Activated B cell treated with CpG ODN at 0.5 μM for 24 hours (primary cell): ENCODE data around the gene CLEC2A. TPM values are rescaled to one million over a fixed set of nuclear protein-coding genes. Genes with fewer than 3 reads are reported as not detected.

Experiments
- ATAC-seq: fragments of 200-7000 bp; cut with Tn5 transposase; one replicate; pipeline ENCODE4 v1.10.0; 2021; ENCODE audit warnings: low read depth, mild to moderate bottlenecking, moderate library complexity
- CTCF ChIA-PET: fragments of 350-600 bp; sonication (Branson Sonifier 250); formaldehyde crosslinking; loops from one replicate; lab custom pipeline; 2021; ENCODE audit warnings: antibody characterized with exemption; lab: Charles Lee
- POLR2A ChIA-PET: fragments of 350-600 bp; sonication (Branson Sonifier 250); formaldehyde crosslinking; loops from one replicate; lab custom pipeline; 2021; ENCODE audit warnings: antibody characterized with exemption; lab: Charles Lee
- DNase-seq: peaks from one replicate; pipeline ENCODE4 v3.0.0; 2022
- H3K27ac Mint-ChIP-seq: one replicate; pipeline ENCODE4 v1.8.0; 2020; ENCODE audit warnings: mixed read lengths
- H3K27me3 Mint-ChIP-seq: one replicate; pipeline ENCODE4 v1.8.0; 2021; ENCODE audit warnings: mixed read lengths
- H3K36me3 Mint-ChIP-seq: one replicate; pipeline ENCODE4 v1.8.0; 2021; ENCODE audit warnings: low read depth, mixed read lengths
- H3K4me1 Mint-ChIP-seq: one replicate; pipeline ENCODE4 v1.8.0; 2021; ENCODE audit warnings: mixed read lengths
- H3K4me3 Mint-ChIP-seq: one replicate; pipeline ENCODE4 v1.8.0; 2020; ENCODE audit warnings: mild to moderate bottlenecking, mixed read lengths
- H3K9me3 Mint-ChIP-seq: one replicate; pipeline ENCODE4 v1.8.0; 2020; ENCODE audit warnings: mixed read lengths
- intact Hi-C: fragments of 100-400 bp; cut with micrococcal nuclease; formaldehyde crosslinking; loops from one replicate; pipeline ENCODE4 v1.15.1; 2024
- total RNA-seq: library from RNA; stranded (reverse); gene quantifications from 2 replicates; pipeline ENCODE4 v1.2.3, GENCODE V29; 2022
- TF ChIP-seq, protein P1 (sequence below): fragments of 200-600 bp; IDR thresholded peaks from one replicate; pipeline ENCODE4 v1.8.0; 2022; ENCODE audit warnings: antibody characterized with exemption, mild to moderate bottlenecking

CLEC2A gene
- total RNA-seq, 1 donor from 2014 or later: not detected

DNA sequence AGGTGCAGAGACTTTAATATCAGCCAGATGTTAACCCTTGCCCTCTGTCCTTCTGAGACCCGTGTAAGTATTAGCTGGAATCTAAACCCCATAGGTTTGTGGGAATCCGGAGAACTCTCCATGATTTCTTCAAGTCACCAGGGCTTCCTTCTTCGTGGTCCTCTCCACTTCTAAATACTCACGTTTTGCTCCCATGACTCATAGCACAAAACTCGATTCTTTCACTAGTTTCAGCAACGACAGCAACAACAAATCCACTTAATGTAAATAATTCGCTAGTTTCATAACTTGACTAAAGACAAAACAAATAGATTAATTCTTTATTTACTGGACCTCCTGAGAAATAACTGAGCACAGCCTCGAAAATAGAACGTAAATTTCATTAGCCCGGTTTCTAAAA, 4.4 kb upstream of the CLEC2A start:
- ATAC-seq (no peak), DNase-seq (no peak)
- H3K27me3 Mint-ChIP-seq: peaks cover 7% of the 10 kb centered on the region
- H3K9me3 Mint-ChIP-seq: no peaks in the 10 kb centered on the region
- no peak overlapping the region for H3K4me3 Mint-ChIP-seq
- peaks cover 2% of the 10 kb centered on the region for H3K4me1 Mint-ChIP-seq
- TF ChIP-seq, protein P1, sequence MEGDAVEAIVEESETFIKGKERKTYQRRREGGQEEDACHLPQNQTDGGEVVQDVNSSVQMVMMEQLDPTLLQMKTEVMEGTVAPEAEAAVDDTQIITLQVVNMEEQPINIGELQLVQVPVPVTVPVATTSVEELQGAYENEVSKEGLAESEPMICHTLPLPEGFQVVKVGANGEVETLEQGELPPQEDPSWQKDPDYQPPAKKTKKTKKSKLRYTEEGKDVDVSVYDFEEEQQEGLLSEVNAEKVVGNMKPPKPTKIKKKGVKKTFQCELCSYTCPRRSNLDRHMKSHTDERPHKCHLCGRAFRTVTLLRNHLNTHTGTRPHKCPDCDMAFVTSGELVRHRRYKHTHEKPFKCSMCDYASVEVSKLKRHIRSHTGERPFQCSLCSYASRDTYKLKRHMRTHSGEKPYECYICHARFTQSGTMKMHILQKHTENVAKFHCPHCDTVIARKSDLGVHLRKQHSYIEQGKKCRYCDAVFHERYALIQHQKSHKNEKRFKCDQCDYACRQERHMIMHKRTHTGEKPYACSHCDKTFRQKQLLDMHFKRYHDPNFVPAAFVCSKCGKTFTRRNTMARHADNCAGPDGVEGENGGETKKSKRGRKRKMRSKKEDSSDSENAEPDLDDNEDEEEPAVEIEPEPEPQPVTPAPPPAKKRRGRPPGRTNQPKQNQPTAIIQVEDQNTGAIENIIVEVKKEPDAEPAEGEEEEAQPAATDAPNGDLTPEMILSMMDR: no peak
- intact Hi-C loops: no loop called here
- CTCF ChIA-PET: no interaction called here
- no peak overlapping the region for H3K27ac Mint-ChIP-seq
- no peaks in the 10 kb centered on the region for H3K36me3 Mint-ChIP-seq
- POLR2A ChIA-PET: no interaction called here

DNA sequence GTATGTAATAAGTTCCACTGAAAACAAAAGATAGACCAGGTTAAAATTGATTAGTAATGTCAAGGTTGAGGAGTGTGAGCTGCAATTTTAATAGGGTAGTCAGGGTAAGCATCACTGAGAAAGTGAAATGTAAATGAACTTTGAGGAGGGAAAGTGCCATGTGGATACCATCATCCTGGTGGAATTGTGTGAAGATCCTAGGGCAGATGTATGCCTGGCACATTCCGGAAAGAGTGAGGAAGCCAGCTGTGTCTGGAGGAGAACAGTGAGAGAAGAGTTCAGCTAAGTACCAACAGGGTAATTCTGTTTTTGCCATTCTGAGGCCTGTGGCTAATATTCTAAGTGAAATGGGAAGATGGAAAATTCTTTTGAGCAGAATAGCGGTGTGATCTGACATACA, 2.9 kb upstream of the CLEC2A start:
- no peaks in the 10 kb centered on the region for H3K36me3 Mint-ChIP-seq
- TF ChIP-seq, protein P1: no peak
- POLR2A ChIA-PET: no interaction called here
- H3K4me3 Mint-ChIP-seq: no peak overlapping the region
- H3K27me3 Mint-ChIP-seq: peaks cover 7% of the 10 kb centered on the region
- CTCF ChIA-PET: no interaction called here
- DNase-seq (no peak), ATAC-seq (no peak)
- no peaks in the 10 kb centered on the region for H3K4me1 Mint-ChIP-seq
- no peak overlapping the region for H3K27ac Mint-ChIP-seq
- no peaks in the 10 kb centered on the region for H3K9me3 Mint-ChIP-seq
- intact Hi-C loops: no loop called here

DNA sequence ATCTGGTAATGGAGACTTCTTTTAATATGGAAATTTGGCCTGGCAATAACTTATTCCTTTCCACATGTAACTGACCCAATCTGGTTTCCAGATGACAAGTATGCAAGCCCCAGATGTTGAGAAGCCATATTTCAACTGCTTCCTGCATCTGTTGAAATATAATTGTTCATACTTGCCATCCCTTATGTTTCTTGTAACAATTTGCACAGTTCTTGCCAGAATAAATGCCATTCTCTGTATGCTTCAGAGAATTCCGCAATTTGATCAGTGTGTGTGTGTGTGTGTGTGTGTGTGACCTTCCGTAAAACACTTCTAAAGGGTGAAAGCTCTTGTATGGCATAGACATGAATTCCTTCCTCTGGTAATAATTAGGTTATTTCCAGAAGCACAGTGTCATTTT, 1.8 kb upstream of the CLEC2A start:
- Mint-ChIP-seq H3K27me3 (peaks cover 4% of the 10 kb centered on the region), H3K36me3 (no peaks in the 10 kb centered on the region), H3K4me1 (no peaks in the 10 kb centered on the region), H3K27ac (no peak overlapping the region), H3K4me3 (no peak overlapping the region), H3K9me3 (no peaks in the 10 kb centered on the region)
- CTCF ChIA-PET: interaction anchor here (0.7 kb wide), 1 partner anchor 45 kb away, joined by 3 read pairs; no protein-coding TSS in a partner anchor
- POLR2A ChIA-PET: interaction anchor here (0.6 kb wide), 1 partner anchor 1239 kb away, joined by 3 read pairs; no protein-coding TSS in a partner anchor
- DNase-seq (no peak), ATAC-seq (no peak)
- intact Hi-C loops: no loop called here
- TF ChIP-seq, protein P1: no peak

DNA sequence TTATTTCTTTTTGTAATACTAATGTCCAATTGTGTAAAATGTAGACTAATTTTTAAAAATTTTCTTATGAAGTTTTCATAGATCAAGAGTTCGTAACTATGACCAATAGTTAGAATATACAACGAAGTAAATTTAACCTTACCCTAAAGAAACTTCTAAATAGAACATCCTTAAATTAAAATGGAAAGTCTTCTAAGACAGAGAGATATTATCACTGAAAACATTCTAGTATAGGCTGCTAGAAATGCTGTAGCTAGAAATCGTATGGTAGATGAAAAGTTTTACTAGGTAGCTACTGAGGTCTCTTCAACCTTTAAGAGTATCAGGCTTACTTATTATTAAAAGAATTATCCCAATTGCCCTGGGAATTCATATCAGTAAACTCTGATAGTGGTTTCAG, 925 bp downstream of the CLEC2A start:
- ChIA-PET POLR2A (interaction anchor here (0.6 kb wide), 1 partner anchor 281 kb away, joined by 4 read pairs; no protein-coding TSS in a partner anchor), CTCF (interaction anchor here (1.3 kb wide), 1 partner anchor 178 kb away, joined by 3 read pairs; no protein-coding TSS in a partner anchor)
- no peak for DNase-seq

DNA sequence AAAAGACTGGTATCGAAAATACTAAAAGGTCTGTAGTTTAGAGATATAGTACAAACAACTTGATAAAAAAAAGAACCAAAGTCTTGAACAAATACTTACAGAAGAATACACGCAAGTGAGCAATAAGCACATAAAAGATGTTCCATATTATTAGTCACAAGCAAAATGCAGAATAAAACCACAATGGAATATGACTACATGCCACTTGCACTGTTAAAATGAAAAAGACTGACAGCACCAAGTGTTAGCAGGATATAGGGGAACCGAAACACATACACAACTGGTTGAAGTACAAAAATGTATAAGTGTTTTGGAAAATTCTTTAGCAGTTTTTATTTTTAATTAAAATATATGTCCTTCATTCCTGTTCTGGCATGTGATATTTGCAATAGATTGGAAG, 3.6 kb downstream of the CLEC2A start:
- Mint-ChIP-seq H3K9me3 (no peaks in the 10 kb centered on the region), H3K27ac (no peak overlapping the region), H3K27me3 (peaks cover 3% of the 10 kb centered on the region), H3K36me3 (no peaks in the 10 kb centered on the region), H3K4me1 (peaks cover 4% of the 10 kb centered on the region), H3K4me3 (no peak overlapping the region)
- DNase-seq: no peak
- POLR2A ChIA-PET: no interaction called here
- intact Hi-C loops: loop anchor here (5.0 kb wide), 1 partner anchor 131 kb away; no protein-coding TSS in a partner anchor
- no peak for ATAC-seq
- CTCF ChIA-PET: interaction anchor here (4.7 kb wide), 1 partner anchor 114 kb away, joined by 37 read pairs; no protein-coding TSS in a partner anchor
- TF ChIP-seq, protein P1: no peak

More for the DNA sequence above, 925 bp downstream of the CLEC2A start:
- Mint-ChIP-seq H3K9me3 (no peaks in the 10 kb centered on the region), H3K27me3 (peaks cover 2% of the 10 kb centered on the region), H3K4me1 (no peaks in the 10 kb centered on the region), H3K27ac (no peak overlapping the region), H3K36me3 (no peaks in the 10 kb centered on the region), H3K4me3 (no peak overlapping the region)
- TF ChIP-seq, protein P1: no peak
- ATAC-seq: no peak
- intact Hi-C loops: no loop called here
